Common myeloid progenitor, CD34-positive (primary cell): ENCODE results near the gene FXN.

Source experiments
- CTCF ChIA-PET: fragments of 350-600 bp; sonication (Branson Sonifier 250); formaldehyde crosslinking; loops from one replicate; lab custom pipeline; 2021; ENCODE audit warnings: antibody characterized with exemption; lab: Charles Lee
- POLR2A ChIA-PET: fragments of 350-600 bp; sonication (Branson Sonifier 250); formaldehyde crosslinking; loops from one replicate; lab custom pipeline; 2021; ENCODE audit warnings: antibody characterized with exemption; lab: Charles Lee
- DNase-seq, 3 donors: peaks; one replicate each; pipeline versions ENCODE4 v3.0.0 to v3.0.0-alpha.2; 2013
- H3K27ac ChIP-seq, 2 experiments: 1 replicate in 1 of 2; 2 replicates in 1 of 2; pipeline ENCODE4 v1.7.0; 2013; ENCODE audit warnings: inconsistent platforms in 2 of 2, low read length in 2 of 2, mild to moderate bottlenecking in 2 of 2, low read depth in 1 of 2, moderate library complexity in 1 of 2; ENCODE audit not compliant: severe bottlenecking in 2 of 2, insufficient read depth in 1 of 2, poor library complexity in 1 of 2
- H3K27me3 ChIP-seq, 5 experiments: replicated peaks in 2 of 5; 1 replicate in 3 of 5; 2 replicates in 2 of 5; pipeline versions ENCODE4 v1.6.1 to v1.7.0; 2013; ENCODE audit warnings: low read length in 4 of 5, mild to moderate bottlenecking in 2 of 5, moderate library complexity in 2 of 5, inconsistent platforms in 1 of 5; ENCODE audit not compliant: insufficient read depth in 5 of 5, control insufficient read depth in 4 of 5
- H3K36me3 ChIP-seq, 4 experiments: 1 replicate in 2 of 4; 2 replicates in 2 of 4; pipeline versions ENCODE4 v1.6.1 to v1.7.0; 2013; ENCODE audit warnings: low read length in 3 of 4, control low read depth in 1 of 4, mild to moderate bottlenecking in 1 of 4; ENCODE audit not compliant: control insufficient read depth in 4 of 4, insufficient read depth in 4 of 4
- H3K4me1 ChIP-seq, 4 experiments: 1 replicate in 3 of 4; 2 replicates in 1 of 4; pipeline versions ENCODE4 v1.6.1 to v1.7.1; 2013; ENCODE audit warnings: low read length in 3 of 4, mild to moderate bottlenecking in 3 of 4, control low read depth in 1 of 4, inconsistent platforms in 1 of 4, moderate library complexity in 1 of 4; ENCODE audit not compliant: control insufficient read depth in 4 of 4, insufficient read depth in 4 of 4; ENCODE audit errors: control extremely low read depth in 1 of 4
- H3K4me3 ChIP-seq, 7 experiments: 1 replicate in 4 of 7; 2 replicates in 3 of 7; pipeline versions ENCODE4 v1.5.1 to v1.7.0; 2013; ENCODE audit warnings: mild to moderate bottlenecking in 7 of 7, low read length in 6 of 7, moderate library complexity in 6 of 7, inconsistent platforms in 2 of 7, low read depth in 2 of 7, control low read depth in 1 of 7; ENCODE audit not compliant: insufficient read depth in 4 of 7, control insufficient read depth in 1 of 7; ENCODE audit errors: extremely low read depth in 1 of 7
- H3K9me3 ChIP-seq, 5 experiments: 1 replicate in 4 of 5; 2 replicates in 1 of 5; pipeline versions ENCODE4 v1.6.1 to v1.7.1; 2013; ENCODE audit warnings: low read length in 4 of 5, mild to moderate bottlenecking in 2 of 5, inconsistent platforms in 1 of 5, low read depth in 1 of 5, moderate library complexity in 1 of 5; ENCODE audit not compliant: control insufficient read depth in 4 of 5, insufficient read depth in 2 of 5; ENCODE audit errors: control extremely low read depth in 1 of 5
- WGBS: methylation state at CpG from one replicate; pipeline ENCODE4 v1.1.5; 2013; ENCODE audit not compliant: insufficient coverage; 5-methylcytosine and 5-hydroxymethylcytosine counted together

Gene FXN

GRCh38 chr9:69070201-69070600 lies 34.6 kb downstream of the FXN start:
- H3K36me3 ChIP-seq: peaks cover 12 to 59% (median 41%) of the 10 kb centered on the region in 4 experiments
- H3K27me3 ChIP-seq: no peaks in the 10 kb centered on the region
- H3K4me1 ChIP-seq: no peaks in the 10 kb centered on the region
- ChIA-PET CTCF (interaction anchor here (0.7 to 1.2 kb wide), 2 partner anchors 16 to 109 kb away, joined by 3 read pairs; no protein-coding TSS in a partner anchor), POLR2A (no interaction called here)
- 98% methylated on average over 6 of the region's 7 CpGs for WGBS
- no peaks in the 10 kb centered on the region for H3K9me3 ChIP-seq
- no peak overlapping the region for H3K27ac ChIP-seq
- DNase-seq: no peak
- H3K4me3 ChIP-seq: no peak overlapping the region

- CTCF ChIA-PET: no interaction called here
- Histone ChIP-seq H3K27ac (no peak overlapping the region), H3K27me3 (no peaks in the 10 kb centered on the region), H3K36me3 (peaks cover 8 to 52% (median 37%) of the 10 kb centered on the region in 4 experiments), H3K4me1 (no peaks in the 10 kb centered on the region), H3K9me3 (no peaks in the 10 kb centered on the region), H3K4me3 (no peak overlapping the region)
- POLR2A ChIA-PET: no interaction called here
- DNase-seq: no peak
- 94% methylated on average over 2 of the region's 3 CpGs for WGBS
These were observed 35.5 kb downstream of the FXN start for GRCh38 chr9:69071059-69071458.

GRCh38 chr9:69073103-69073502 lies 37.6 kb downstream of the FXN start:
- no peaks in the 10 kb centered on the region for H3K27me3 ChIP-seq
- no peak for DNase-seq
- H3K9me3 ChIP-seq: no peaks in the 10 kb centered on the region
- H3K4me1 ChIP-seq: no peaks in the 10 kb centered on the region
- ChIA-PET POLR2A (no interaction called here), CTCF (interaction anchor here (0.9 to 1.4 kb wide), 3 partner anchors 11 to 39 kb away, joined by 3 to 4 read pairs (median 4); no protein-coding TSS in a partner anchor)
- H3K27ac ChIP-seq: no peak overlapping the region
- H3K36me3 ChIP-seq: peaks cover 3 to 35% (median 22%) of the 10 kb centered on the region in 4 experiments
- 96% methylated on average over 3 of the region's 4 CpGs for WGBS
- H3K4me3 ChIP-seq: no peak overlapping the region

- Histone ChIP-seq H3K4me3 (no peak overlapping the region), H3K27me3 (no peaks in the 10 kb centered on the region), H3K36me3 (peaks cover 3 to 24% (median 14%) of the 10 kb centered on the region in 4 experiments), H3K27ac (no peak overlapping the region), H3K9me3 (no peaks in the 10 kb centered on the region), H3K4me1 (no peaks in the 10 kb centered on the region)
- DNase-seq: peak in 2 of 3 donors; percentile 6 to 11
- POLR2A ChIA-PET: no interaction called here
- 56% methylated on average over 1 of the region's 2 CpGs for WGBS
- CTCF ChIA-PET: interaction anchor here (0.6 to 1.5 kb wide), 3 partner anchors 10 to 26 kb away, joined by 3 to 4 read pairs (median 3); no protein-coding TSS in a partner anchor
These were observed 39.2 kb downstream of the FXN start for GRCh38 chr9:69074801-69075200.

GRCh38 chr9:69076550-69076949 lies 41.0 kb downstream of the FXN start:
- Histone ChIP-seq H3K36me3 (peaks cover 3 to 16% (median 7%) of the 10 kb centered on the region in 4 experiments), H3K9me3 (no peaks in the 10 kb centered on the region), H3K27ac (no peak overlapping the region), H3K27me3 (no peaks in the 10 kb centered on the region), H3K4me3 (no peak overlapping the region), H3K4me1 (no peaks in the 10 kb centered on the region)
- ChIA-PET POLR2A (interaction anchor here (0.7 kb wide), 1 partner anchor 13 kb away, joined by 3 read pairs; no protein-coding TSS in a partner anchor), CTCF (interaction anchor here (1.5 kb wide), 1 partner anchor 21 kb away, joined by 4 read pairs; no protein-coding TSS in a partner anchor)
- 97% methylated on average over 4 of the region's 5 CpGs for WGBS
- DNase-seq: no peak

- DNase-seq: no peak
- ChIA-PET POLR2A (interaction anchor here (0.6 kb wide), 1 partner anchor 446 kb away, joined by 4 read pairs; no protein-coding TSS in a partner anchor), CTCF (no interaction called here)
- H3K9me3 ChIP-seq: no peaks in the 10 kb centered on the region
- H3K36me3 ChIP-seq: peaks cover 3 to 9% (median 5%) of the 10 kb centered on the region in 4 experiments
- WGBS: 94% methylated on average over 2 of the region's 2 CpGs
- no peaks in the 10 kb centered on the region for H3K4me1 ChIP-seq
- no peak overlapping the region for H3K4me3 ChIP-seq
- no peaks in the 10 kb centered on the region for H3K27me3 ChIP-seq
- H3K27ac ChIP-seq: no peak overlapping the region
These were observed 42.5 kb downstream of the FXN start for GRCh38 chr9:69078069-69078468.

- DNase-seq: no peak
- Histone ChIP-seq H3K27ac (no peak overlapping the region), H3K4me1 (no peaks in the 10 kb centered on the region), H3K9me3 (no peaks in the 10 kb centered on the region), H3K27me3 (no peaks in the 10 kb centered on the region), H3K36me3 (peaks cover under 1 to 4% (median 1%) of the 10 kb centered on the region in 4 experiments), H3K4me3 (no peak overlapping the region)
- POLR2A ChIA-PET: interaction anchor here (0.6 kb wide), 1 partner anchor 447 kb away, joined by 4 read pairs; no protein-coding TSS in a partner anchor
- CTCF ChIA-PET: interaction anchor here (0.8 kb wide), 1 partner anchor 115 kb away, joined by 3 read pairs; no protein-coding TSS in a partner anchor
- WGBS: 100% methylated on average over 1 of the region's 1 CpG
These were observed 43.0 kb downstream of the FXN start for GRCh38 chr9:69078581-69078980.
